ENCODE results near the gene SEPTIN10.
"Not testable (repeated sequence)": the region's sequence is repeated elsewhere in the genome, so short reads cannot be mapped to it uniquely, and the experiment has no call there.

SEPTIN10 gene

GRCh38 chr2:109613922-109614714 lies at the start of gene SEPTIN10, which contains the start of gene SOWAHC:
Gene SEPTIN10 (minus strand): TSS chr2:109613966. CDS start chr2:109613827, 139 bp downstream.
Gene SOWAHC (plus strand): TSS chr2:109614364. CDS start chr2:109614490, 126 bp downstream.
- peak; percentile 84 for DNase-seq

DNA sequence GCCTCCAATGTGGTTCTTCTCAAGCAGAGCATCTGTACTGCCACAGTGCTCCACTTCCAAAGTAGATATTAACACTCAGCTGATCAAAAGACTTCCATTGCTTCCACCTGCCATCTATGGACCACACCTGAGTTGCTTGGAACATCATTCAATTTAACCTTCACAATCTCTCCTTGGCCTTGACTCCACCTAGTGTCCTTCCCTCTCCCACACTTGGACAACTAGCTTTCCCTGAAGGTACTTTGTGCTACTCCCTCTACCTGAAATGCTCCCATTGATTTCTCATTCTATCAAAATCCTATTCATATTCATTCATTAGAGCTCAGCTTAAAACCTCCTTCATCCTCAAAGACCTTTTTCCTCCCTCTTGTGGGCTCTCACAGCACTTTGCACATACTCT lies 49.1 kb upstream of the SEPTIN10 start:
- no peak for DNase-seq

DNA sequence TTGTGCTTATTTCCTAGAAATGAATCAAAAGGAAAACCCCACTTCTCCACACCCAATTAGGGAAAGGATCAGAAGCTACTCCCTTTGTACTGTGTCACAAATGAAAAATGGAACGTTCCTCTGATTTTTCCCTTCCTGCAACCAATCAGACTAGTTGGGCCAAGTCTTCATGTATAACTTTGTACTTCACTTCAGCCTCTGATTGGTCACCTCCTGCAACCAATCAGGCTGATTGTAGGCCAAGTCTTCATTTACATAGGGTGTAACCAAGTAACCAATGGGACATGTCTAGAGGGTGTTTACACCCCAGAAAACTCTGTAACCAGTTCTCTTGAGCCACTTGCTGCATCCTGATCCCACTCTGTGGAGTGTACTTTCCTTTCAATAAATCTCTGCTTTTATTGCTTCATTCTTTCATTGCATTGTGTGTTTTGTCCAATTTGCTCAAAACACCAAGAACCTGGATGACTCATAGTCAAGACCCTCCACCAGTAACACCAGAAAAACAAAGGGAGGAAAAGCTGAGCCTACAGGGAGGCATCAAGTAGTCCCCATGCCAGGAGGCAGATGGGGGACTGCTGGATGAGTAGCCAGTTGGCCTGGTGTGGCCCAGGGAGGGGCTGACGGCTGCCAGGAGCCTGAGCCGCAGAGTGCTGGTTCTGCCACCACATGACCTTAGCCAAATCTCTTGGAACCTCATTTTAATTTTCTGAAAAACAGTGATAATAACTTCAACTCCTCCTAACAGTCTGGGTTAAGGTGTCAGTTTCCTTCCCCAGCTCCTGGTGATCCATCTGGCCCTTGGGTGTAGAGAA lies 46.5 kb upstream of the SEPTIN10 start:
- no peak for DNase-seq

DNA sequence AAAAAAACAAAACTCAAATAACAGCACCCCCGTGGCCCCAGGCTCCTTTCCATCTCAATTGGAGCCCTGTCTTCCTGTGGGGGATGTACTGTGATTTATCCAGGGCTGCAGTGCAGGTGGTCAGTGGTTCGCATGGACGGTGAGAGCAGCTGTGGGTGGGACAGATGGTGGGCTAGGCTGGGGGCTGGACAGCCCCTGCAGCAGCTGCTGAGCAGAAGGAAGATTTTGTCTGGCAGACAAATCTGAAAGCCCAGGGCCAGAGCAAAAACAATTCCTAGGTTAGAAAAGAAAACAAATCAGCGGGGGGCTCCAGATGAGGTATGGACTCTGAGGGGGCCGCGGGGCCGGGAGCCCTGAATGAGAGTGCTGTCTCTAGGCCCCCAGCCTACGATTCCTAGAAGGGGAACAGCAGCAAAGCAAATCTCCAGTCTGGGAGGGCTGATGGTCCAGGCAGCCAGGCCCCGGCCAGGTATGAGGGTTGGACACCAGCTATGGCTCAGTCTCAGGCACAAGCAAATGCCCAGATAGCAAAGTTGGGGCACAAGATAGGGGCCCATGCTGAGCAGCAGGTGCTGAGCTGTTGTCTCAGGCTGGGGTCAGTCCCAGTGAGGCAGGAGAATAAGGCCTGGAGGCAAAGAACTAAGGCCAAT lies 45.8 kb upstream of the SEPTIN10 start:
- no peak for DNase-seq

DNA sequence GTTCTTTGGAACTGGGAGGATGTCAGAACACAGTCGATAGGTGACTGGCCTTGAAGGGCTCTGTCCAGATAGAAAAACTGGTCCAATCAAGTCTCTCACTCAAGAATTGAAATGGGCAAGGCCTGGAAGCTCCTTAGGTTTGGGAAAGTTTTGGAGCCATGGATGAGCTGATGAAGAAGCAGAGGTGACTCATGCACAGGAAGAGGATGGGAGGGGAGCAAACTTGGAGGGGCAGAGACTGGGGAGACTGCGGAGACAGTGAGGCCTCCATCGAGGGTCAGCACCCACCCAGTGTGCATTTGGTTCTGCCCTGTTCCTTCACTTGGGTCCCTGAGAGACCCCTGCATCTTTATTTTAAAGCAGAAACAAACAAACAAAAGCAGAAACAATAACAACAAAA lies 41.5 kb upstream of the SEPTIN10 start:
- no peak for DNase-seq

DNA sequence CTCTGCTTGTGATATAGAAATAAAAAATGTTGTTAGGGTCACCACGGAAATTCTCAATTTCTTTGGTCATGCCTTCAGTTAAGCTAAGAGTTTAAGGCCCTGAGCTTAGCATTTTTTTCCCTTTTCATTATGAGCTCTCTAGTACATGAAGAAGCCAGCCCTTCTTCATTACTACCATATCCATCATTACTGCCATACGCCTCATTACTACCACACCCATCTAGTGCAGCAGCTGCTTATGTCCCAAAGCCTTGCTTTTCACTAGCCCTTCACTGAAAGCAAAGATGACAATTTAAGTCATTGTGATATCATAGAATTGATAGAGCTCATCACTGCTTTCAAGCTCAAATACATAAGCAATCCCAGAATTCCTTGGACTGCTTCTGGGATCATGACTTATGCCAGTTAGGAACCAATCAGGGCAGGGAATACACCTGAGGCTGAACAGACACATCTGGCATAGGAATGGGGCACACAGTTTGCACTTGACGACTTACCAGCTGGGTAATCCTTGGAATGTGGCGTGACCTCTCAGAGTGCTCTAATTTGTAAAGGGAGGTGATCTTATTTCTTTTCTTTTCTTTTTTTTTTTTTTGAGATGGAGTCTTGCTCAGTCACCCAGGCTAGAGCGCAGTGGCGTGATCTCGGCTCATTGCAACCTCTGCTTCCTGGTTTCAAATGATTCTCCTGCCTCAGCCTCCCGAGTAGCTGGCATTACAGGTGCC lies 40.7 kb upstream of the SEPTIN10 start:
- DNase-seq, result no peak

DNA sequence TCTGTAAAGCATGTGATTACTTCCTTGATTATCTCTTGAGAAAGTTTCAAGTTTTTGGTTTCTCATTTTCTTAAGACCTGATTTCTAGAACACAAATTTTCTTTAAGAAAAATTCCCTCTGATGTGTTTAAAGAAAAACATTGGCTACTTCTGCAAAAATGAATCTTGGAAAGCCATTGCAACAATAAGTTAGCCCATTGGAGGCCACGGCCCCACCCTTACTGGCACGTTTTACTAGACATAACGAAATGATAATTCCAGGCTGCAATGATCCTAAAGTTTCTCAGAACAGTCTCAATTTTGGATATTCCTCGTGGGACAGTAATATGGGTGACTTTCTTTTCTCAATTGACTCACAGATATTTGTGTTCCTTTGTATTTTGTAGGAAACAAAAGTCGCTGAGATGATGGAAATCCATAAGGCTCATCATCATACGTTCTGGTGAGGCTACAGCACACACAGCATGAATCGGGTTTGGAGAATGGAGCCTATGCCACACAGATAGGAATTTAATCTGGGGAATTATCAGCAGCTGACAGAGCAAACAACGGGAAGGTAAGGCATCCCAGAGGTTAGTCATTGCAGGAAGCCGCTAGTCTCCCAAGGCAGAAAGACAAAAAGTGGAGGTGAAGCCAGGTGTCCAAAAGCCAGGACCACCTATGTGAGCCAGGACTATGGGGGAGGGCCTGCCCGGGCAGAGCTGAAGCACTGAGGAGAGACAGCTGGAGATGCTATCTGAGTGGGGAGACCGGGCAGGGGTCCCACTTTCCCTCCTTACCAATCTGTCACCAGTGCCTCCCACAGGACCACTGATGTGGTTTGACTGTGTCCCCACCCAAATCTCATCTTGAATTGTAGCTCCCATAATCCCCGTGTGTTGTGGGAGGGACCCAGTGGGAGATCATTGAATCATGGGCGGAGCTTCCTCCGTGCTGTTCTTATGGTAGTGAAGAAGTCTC lies 36.2 kb upstream of the SEPTIN10 start:
- no peak for DNase-seq

GRCh38 chr2:109648041-109648527 lies 34.3 kb upstream of the SEPTIN10 start:
- DNase-seq, result no peak

DNA sequence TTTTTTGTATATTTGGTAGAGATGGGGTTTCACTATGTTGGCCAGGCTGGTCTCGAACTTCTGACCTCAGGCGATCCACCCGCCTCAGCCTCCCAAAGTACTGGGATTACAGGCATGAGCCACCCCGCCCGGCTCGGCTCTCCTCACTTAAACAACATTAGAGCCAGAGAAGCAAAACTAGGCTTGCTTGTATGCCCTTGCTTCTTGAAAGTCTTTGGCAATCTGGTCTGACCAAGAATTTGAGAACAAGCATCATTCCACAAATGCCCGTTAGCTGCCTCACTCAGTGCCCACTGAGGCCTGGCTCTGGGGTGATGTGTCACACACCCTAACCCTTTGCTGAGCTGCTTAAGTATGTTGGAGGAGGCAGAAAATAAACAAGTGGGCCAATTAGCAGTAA lies 33.9 kb upstream of the SEPTIN10 start:
- no peak for DNase-seq

- no peak for DNase-seq
Observed at GRCh38 chr2:109646961-109647360, 33.2 kb upstream of the SEPTIN10 start.

DNA sequence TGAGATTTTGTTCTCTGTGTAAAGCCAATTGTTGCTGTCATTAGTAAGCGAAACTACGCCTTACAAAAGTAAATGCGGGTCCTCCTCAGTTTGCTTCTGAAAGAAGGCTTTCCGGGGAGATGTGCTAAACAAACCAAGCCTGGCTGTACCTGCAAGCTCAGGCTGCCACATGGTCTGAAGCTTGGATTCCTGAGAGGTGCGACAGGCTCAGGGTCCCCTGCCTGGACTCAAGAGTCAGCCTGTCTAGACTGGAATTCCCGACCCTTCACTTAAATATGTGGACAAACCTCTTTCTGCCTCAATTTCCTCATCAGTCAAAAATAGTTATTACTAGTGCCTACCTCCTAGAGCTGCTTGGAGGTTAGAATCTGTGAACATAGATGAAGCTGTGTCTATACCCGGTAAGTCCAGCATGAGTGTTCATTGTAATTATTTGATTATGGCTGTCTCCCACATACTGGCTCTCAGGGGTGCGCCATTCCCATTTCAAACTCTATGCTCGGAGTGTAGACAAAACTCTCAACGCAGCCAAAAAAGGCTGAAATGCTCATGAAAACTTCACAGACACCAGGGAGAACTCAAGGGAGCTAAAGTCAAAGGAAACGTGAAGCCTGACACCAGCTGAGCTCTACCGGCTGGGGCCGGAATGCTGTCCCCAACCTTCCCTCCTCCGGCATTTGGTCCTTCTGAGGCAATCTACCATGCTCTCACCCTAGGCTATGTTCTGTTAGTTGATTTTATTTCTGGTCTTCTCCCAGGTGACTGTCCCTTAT lies 31.8 kb upstream of the SEPTIN10 start:
- no peak for DNase-seq

DNA sequence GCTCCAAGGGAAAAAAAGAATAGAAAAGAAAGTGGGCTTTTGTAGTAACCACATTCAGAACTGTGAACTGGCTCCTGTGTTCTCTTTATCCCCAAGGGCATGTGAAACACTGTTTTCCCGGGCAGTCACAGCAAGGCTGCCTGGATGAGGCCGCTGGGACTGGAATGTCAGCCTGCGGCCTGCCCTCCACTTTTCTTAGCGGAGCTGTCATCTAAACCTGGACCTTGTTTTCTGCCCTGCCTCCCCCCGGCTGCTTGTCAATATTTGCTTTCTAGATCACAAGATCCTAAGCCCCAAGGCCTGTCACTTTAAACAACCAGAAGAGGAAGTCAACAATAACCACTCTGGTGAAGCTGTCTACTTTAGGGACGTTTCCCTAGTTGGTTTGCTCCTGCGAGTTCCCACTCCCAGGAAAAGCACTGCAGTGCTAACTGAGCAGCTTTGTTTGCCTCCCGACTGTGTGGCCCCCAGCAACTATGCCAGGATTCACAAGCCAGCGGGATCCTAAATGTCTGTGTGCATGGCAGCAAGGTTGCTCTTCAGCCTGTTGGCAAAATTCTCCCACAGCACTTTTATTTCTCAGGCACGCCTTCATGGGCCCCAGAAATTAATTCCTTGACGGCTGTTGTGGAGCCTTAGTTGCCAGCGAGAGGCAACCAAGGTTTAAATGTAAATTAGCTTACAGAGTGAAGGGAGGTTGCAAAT lies 31.0 kb upstream of the SEPTIN10 start:
- DNase-seq, result peak; percentile 20

DNA sequence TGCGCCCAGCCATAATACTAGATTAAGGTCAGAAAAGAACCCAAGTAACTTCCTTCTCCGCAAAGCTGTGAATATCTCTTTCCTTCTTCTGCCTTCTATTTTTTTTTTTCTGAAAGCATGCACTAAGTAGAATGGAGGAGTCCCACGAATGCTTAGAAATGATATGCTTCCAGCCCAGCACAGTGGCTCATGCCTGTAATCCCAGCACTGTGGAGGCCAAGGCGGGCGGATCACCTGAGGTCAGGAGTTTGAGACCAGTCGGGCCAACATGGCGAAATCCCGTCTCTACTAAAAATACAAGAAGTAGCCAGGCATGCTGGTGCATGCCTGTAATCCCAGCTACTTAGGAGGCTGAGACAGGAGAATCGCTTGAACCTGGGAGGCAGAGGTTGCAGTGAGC lies 26.2 kb upstream of the SEPTIN10 start:
- not testable (repeated sequence) for DNase-seq

DNA sequence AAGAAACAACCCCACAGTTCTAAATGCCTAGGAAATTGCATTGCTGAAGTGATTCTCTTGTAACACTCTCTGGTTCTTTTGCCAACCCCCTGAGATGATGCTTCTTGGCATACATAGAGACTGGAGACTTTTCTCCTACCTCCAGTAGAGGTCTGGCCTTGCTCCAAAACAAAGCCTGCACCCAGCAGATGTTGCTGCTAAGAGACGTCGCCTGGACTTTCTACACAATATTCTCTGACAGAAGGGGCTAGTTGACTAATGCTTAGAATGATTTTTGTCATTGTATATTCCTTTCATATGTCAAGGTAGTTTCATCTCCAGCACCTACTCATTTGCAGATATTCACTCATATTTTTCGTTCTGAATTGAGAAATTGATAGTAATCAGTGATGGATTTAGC lies 25.0 kb upstream of the SEPTIN10 start:
- no peak for DNase-seq

GRCh38 chr2:109637749-109638570 lies 24.2 kb upstream of the SEPTIN10 start:
- DNase-seq, result peak; percentile 32

DNA sequence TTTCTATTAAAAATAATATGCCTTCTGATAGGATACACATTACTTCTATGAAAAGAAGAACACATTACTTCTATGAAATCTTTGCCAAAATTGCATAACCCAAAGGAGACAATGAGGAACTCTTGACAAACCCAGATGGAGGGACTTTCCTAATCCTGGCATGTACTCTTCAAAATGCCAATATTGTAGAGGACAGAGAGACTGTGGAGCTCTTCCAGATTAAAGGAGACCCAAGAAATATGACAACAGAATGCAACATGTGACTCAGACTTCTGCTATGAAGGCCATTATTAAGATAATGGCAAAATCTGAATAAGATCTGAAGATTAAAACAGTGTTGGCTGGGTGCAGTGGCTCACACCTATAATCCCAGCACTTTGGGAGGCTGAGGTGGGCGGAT lies 22.6 kb upstream of the SEPTIN10 start:
- DNase-seq, result peak; percentile 55

GRCh38 chr2:109635426-109636304 lies 21.9 kb upstream of the SEPTIN10 start:
- DNase-seq, result no peak

Data from hematopoietic multipotent progenitor cell treated with erythropoietin and hydrocortisone succinate and interleukin-3 and kit ligand, for 4 days (in vitro differentiated cells).